ENCODE measurements around the gene STEAP1B.
"Not testable (repeated sequence)": the region's sequence is repeated elsewhere in the genome, so short reads cannot be mapped to it uniquely, and the experiment has no call there.

The STEAP1B gene

GRCh38 chr7:22499888-22500689 is at the start of gene STEAP1B:
STEAP1B (minus strand) TSS chr7:22500188; CDS start chr7:22494855, 5,333 bp downstream.
- DNase-seq (ENCODE audit: low read depth) = peak; percentile 71

GRCh38 chr7:22549051-22549450 is 49.1 kb upstream of the STEAP1B start:
- DNase-seq (ENCODE audit: low read depth) = no peak

GRCh38 chr7:22548313-22548712 is 48.3 kb upstream of the STEAP1B start:
- DNase-seq (ENCODE audit: low read depth) = no peak

- no peak for DNase-seq (ENCODE audit: low read depth)
Measured at GRCh38 chr7:22546769-22547168, 46.8 kb upstream of the STEAP1B start.

GRCh38 chr7:22545529-22545928 is 45.5 kb upstream of the STEAP1B start:
- DNase-seq (ENCODE audit: low read depth) = no peak

GRCh38 chr7:22544245-22544644 is 44.3 kb upstream of the STEAP1B start:
- no peak for DNase-seq (ENCODE audit: low read depth)

GRCh38 chr7:22543169-22543568 is 43.2 kb upstream of the STEAP1B start:
- no peak for DNase-seq (ENCODE audit: low read depth)

GRCh38 chr7:22542669-22543068 is 42.7 kb upstream of the STEAP1B start:
- no peak for DNase-seq (ENCODE audit: low read depth)

- DNase-seq (ENCODE audit: low read depth) = no peak
Measured at GRCh38 chr7:22542254-22542653, 42.3 kb upstream of the STEAP1B start.

- no peak for DNase-seq (ENCODE audit: low read depth)
Measured at GRCh38 chr7:22541789-22542188, 41.8 kb upstream of the STEAP1B start.

GRCh38 chr7:22528537-22528936 is 28.5 kb upstream of the STEAP1B start:
- not testable (repeated sequence) for DNase-seq (ENCODE audit: low read depth)

GRCh38 chr7:22524353-22524947 is 24.5 kb upstream of the STEAP1B start:
- not testable (repeated sequence) for DNase-seq (ENCODE audit: low read depth)

GRCh38 chr7:22523478-22524352 is 23.7 kb upstream of the STEAP1B start:
- DNase-seq (ENCODE audit: low read depth) = not testable (repeated sequence)

- not testable (repeated sequence) for DNase-seq (ENCODE audit: low read depth)
Measured at GRCh38 chr7:22519560-22519959, 19.6 kb upstream of the STEAP1B start.

- not testable (repeated sequence) for DNase-seq (ENCODE audit: low read depth)
Measured at GRCh38 chr7:22516950-22517349, 17.0 kb upstream of the STEAP1B start.

- not testable (repeated sequence) for DNase-seq (ENCODE audit: low read depth)
Measured at GRCh38 chr7:22514963-22515362, 15.0 kb upstream of the STEAP1B start.

- not testable (repeated sequence) for DNase-seq (ENCODE audit: low read depth)
Measured at GRCh38 chr7:22507320-22507719, 7.3 kb upstream of the STEAP1B start.

- DNase-seq (ENCODE audit: low read depth) = not testable (repeated sequence)
Measured at GRCh38 chr7:22506316-22507020, 6.5 kb upstream of the STEAP1B start.

GRCh38 chr7:22504519-22504918 is 4.5 kb upstream of the STEAP1B start:
- DNase-seq (ENCODE audit: low read depth) = not testable (repeated sequence)

- not testable (repeated sequence) for DNase-seq (ENCODE audit: low read depth)
Measured at GRCh38 chr7:22502104-22502503, 2.1 kb upstream of the STEAP1B start.

- not testable (repeated sequence) for DNase-seq (ENCODE audit: low read depth)
Measured at GRCh38 chr7:22501336-22501735, 1.3 kb upstream of the STEAP1B start.

- no peak for DNase-seq (ENCODE audit: low read depth)
Measured at GRCh38 chr7:22499044-22499443, 944 bp downstream of the STEAP1B start.

Measured in stimulated activated CD8-positive, alpha-beta memory T cell treated with anti-CD3 and anti-CD28 coated beads, Interleukin-7, amount 100 ng/mL, for 24 hours (primary cell).